Testis (tissue), 2 donors: ENCODE results near the gene SEL1L2.

Experiments
- CTCF ChIP-seq, 3 experiments: fragments of 450-650 bp in 2 of 3; fragments of 200-600 bp in 1 of 3; sonication (generic) in 1 of 3; IDR thresholded peaks; one replicate each; pipeline ENCODE4 v1.5.1; 2016 to 2019; ENCODE audit warnings: antibody characterized with exemption in 3 of 3, mild to moderate bottlenecking in 2 of 3, moderate library complexity in 1 of 3
- POLR2A ChIP-seq: fragments of 450-650 bp; IDR thresholded peaks from one replicate; pipeline ENCODE4 v1.6.1; 2017; ENCODE audit warnings: antibody characterized with exemption, mild to moderate bottlenecking, moderate library complexity

- TF ChIP-seq CTCF (IDR thresholded peaks at IDR 0.05) = no peak
- no peak for TF ChIP-seq POLR2A
Observed at GRCh38 chr20:14012671-14013070, 22.3 kb upstream of the SEL1L2 start.
